HFF-Myc (cell line): Measurements from ENCODE around the gene DEPDC5.
A peak's percentile ranks its signal among the peaks of the same experiment; 100 is the strongest.

Experiments
- DNase-seq: peaks from one replicate; pipeline ENCODE4 v3.0.0-alpha.2; 2011; ENCODE audit warnings: low read depth; ENCODE audit errors: extremely low read depth
- H3K4me3 ChIP-seq: replicated peaks from 2 replicates; pipeline ENCODE4 v1.5.1; 2011; ENCODE audit warnings: low read depth, mild to moderate bottlenecking, control low read depth, low read length
- CTCF ChIP-seq: IDR thresholded peaks from 2 replicates; pipeline ENCODE4 v1.5.1; 2012; ENCODE audit warnings: mild to moderate bottlenecking, low read depth, low read length, control low read depth; ENCODE audit errors: missing control alignments

DEPDC5 gene

GRCh38 chr22:31839986-31840385 is 86.2 kb downstream of the DEPDC5 start:
- no peak overlapping the region for H3K4me3 ChIP-seq
- no peak for TF ChIP-seq CTCF

GRCh38 chr22:31840585-31840984 is 86.8 kb downstream of the DEPDC5 start:
- TF ChIP-seq CTCF = no peak
- DNase-seq = no peak
- no peak overlapping the region for H3K4me3 ChIP-seq

More at GRCh38 chr22:31839986-31840385, 86.2 kb downstream of the DEPDC5 start:
- DNase-seq = no peak

GRCh38 chr22:31841078-31841827 is 87.4 kb downstream of the DEPDC5 start:
- no peak for DNase-seq
- no peak overlapping the region for H3K4me3 ChIP-seq
- TF ChIP-seq CTCF = no peak

GRCh38 chr22:31843526-31843925 is 89.7 kb downstream of the DEPDC5 start:
- no peak overlapping the region for H3K4me3 ChIP-seq
- no peak for TF ChIP-seq CTCF
- DNase-seq = no peak

GRCh38 chr22:31844941-31845340 is 91.1 kb downstream of the DEPDC5 start:
- DNase-seq = no peak
- H3K4me3 ChIP-seq = no peak overlapping the region
- TF ChIP-seq CTCF = no peak

- TF ChIP-seq CTCF = peak; percentile 42
- no peak for DNase-seq
- no peak overlapping the region for H3K4me3 ChIP-seq
Observed at GRCh38 chr22:31846161-31847115, 92.6 kb downstream of the DEPDC5 start.
